Mucosa of descending colon (tissue), 3 donors: Measurements from ENCODE around the gene MYOT. TPM values are rescaled to one million over a fixed set of nuclear protein-coding genes. Genes with fewer than 3 reads are reported as not detected.

Source experiments
- ATAC-seq: fragments of 200-7000 bp; cut with Tn5 transposase; one replicate; pipeline ENCODE4 v1.9.1; 2020; ENCODE audit warnings: mild to moderate bottlenecking, moderate library complexity
- DNase-seq, 3 donors: peaks; one replicate each; pipeline ENCODE4 v3.0.0-alpha.2; 2020
- H3K36me3 ChIP-seq: fragments of 200-600 bp; one replicate; pipeline ENCODE4 v1.8.0; 2021; ENCODE audit warnings: low read depth, mild to moderate bottlenecking
- H3K4me1 ChIP-seq: fragments of 200-600 bp; one replicate; pipeline ENCODE4 v1.8.0; 2021; ENCODE audit warnings: low read depth, mild to moderate bottlenecking
- H3K4me3 ChIP-seq: fragments of 200-600 bp; one replicate; pipeline ENCODE4 v1.8.0; 2021; ENCODE audit warnings: mild to moderate bottlenecking
- H3K9me3 ChIP-seq: fragments of 200-600 bp; one replicate; pipeline ENCODE4 v1.8.0; 2021; ENCODE audit warnings: mild to moderate bottlenecking
- CTCF ChIP-seq: fragments of 200-600 bp; IDR thresholded peaks from one replicate; pipeline ENCODE4 v1.8.0; 2022; ENCODE audit warnings: antibody characterized with exemption, mild to moderate bottlenecking
- intact Hi-C, 2 donors: fragments of 100-400 bp; cut with DNase I in 1 of 2; cut with micrococcal nuclease in 1 of 2; formaldehyde crosslinking; loops; one replicate each; pipeline versions ENCODE4 v1.11.0 to v1.11.1; 2022; cut with DNase I, micrococcal nuclease
- long read RNA-seq, 2 donors: library from polyadenylated mRNA; unstranded; transcript quantifications; one replicate each; pipeline ENCODE4 v2.0.0, GENCODE V29; 2019 to 2021
- total RNA-seq, 3 donors: library from RNA; stranded (reverse); fragmentation: NEBNext Ultra II Directional in 2 of 3; extraction: Animal tissue kit (Norgen Biotek cat#: 25700) in 2 of 3; gene quantifications; one replicate each; pipeline versions ENCODE4 v1.2.1 to v1.2.4, GENCODE V29; 2021 to 2023
- donor health status: DM: no; HTN: no; CAD: no; lungs with moderate emphysema.
- donor health status: DM: no; HTN: no; CAD: no.
- donor health status: DM: no; HTN: yes; CAD: no.

MYOT gene, protein sequence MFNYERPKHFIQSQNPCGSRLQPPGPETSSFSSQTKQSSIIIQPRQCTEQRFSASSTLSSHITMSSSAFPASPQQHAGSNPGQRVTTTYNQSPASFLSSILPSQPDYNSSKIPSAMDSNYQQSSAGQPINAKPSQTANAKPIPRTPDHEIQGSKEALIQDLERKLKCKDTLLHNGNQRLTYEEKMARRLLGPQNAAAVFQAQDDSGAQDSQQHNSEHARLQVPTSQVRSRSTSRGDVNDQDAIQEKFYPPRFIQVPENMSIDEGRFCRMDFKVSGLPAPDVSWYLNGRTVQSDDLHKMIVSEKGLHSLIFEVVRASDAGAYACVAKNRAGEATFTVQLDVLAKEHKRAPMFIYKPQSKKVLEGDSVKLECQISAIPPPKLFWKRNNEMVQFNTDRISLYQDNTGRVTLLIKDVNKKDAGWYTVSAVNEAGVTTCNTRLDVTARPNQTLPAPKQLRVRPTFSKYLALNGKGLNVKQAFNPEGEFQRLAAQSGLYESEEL
- total RNA-seq = 1 to 10 TPM in 2 of 3 donors, under 1 TPM in 1; 0.84 to 8.4 (median 2.0) TPM
- long read RNA-seq, donor 1, partial matches to known transcripts = 6 of 6 reads
- long read RNA-seq, donor 1, other reads (novel, unspliced or antisense) = 0 of 6 reads
- long read RNA-seq, donor 2, partial matches to known transcripts = 2 of 3 reads
- long read RNA-seq, donor 2, other reads (novel, unspliced or antisense) = 1 of 3 reads

GRCh38 chr5:137867664-137868063 is at the start of gene MYOT:
Gene MYOT (plus strand): TSS chr5:137867860. CDS start chr5:137870652, 2,792 bp downstream.
- Histone ChIP-seq H3K4me3 (no peak within 1 kb of the TSS), H3K4me1 (no peaks in the 10 kb centered on the region), H3K36me3 (no peaks in the 10 kb centered on the region), H3K9me3 (no peaks in the 10 kb centered on the region)
- ATAC-seq (no peak), DNase-seq (no peak)
- TF ChIP-seq CTCF = no peak
- intact Hi-C loops = no loop called here

- Histone ChIP-seq H3K4me3 (no peak overlapping the region), H3K36me3 (no peaks in the 10 kb centered on the region), H3K9me3 (no peaks in the 10 kb centered on the region), H3K4me1 (no peaks in the 10 kb centered on the region)
- ATAC-seq = no peak
- no peak for TF ChIP-seq CTCF
- intact Hi-C loops = loop anchor here in 1 of 2 donors (5.0 kb wide), 1 partner anchor 42 kb away; no protein-coding TSS in a partner anchor
- DNase-seq = no peak
Observed at GRCh38 chr5:137819766-137820165, 47.9 kb upstream of the MYOT start.

DNA sequence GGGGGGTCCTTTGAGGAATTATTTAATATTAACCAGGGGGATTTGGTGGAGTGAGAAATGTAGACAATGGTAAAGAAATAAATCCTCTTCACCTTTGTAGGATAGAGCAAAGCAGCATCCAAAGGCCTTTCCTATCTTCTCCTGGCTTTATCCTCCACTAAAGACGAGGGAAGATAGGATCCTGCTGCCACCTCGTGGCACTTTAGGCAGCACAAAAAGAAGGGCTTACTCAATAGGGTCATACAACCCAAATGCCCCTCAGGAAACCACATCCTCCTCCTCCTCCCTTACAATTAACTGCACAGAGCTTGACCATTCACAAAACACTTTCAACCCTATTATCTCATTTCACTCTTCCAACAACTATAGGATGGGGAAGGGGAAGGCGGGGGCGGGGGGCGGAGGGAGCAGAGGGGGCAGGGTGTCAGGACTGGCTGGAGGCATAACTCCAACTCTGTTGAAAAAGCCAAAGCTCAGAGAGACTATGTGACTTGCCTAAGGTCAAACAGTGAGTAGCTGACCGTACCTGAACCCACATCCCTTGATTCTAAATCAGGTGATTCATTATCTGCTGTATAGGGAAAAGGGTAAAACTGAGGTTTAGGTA is 45.4 kb upstream of the MYOT start:
- peak; percentile 54 for ATAC-seq
- peak in 2 of 3 donors; percentile 63 to 68 for DNase-seq
- TF ChIP-seq CTCF = no peak
- H3K4me3 ChIP-seq = no peak overlapping the region
- intact Hi-C loops = loop anchor here in 1 of 2 donors (5.0 kb wide), 1 partner anchor 45 kb away; no protein-coding TSS in a partner anchor
- no peaks in the 10 kb centered on the region for H3K36me3 ChIP-seq
- H3K9me3 ChIP-seq = no peaks in the 10 kb centered on the region
- H3K4me1 ChIP-seq = no peaks in the 10 kb centered on the region

- intact Hi-C loops = loop anchor here in 1 of 2 donors (5.0 kb wide), 1 partner anchor 46 kb away; no protein-coding TSS in a partner anchor
- H3K36me3 ChIP-seq = no peaks in the 10 kb centered on the region
- TF ChIP-seq CTCF = no peak
- no peak overlapping the region for H3K4me3 ChIP-seq
- no peaks in the 10 kb centered on the region for H3K9me3 ChIP-seq
- ATAC-seq = no peak
- H3K4me1 ChIP-seq = no peaks in the 10 kb centered on the region
- DNase-seq = no peak
Observed at GRCh38 chr5:137822984-137823383, 44.7 kb upstream of the MYOT start.

- TF ChIP-seq CTCF = no peak
- ATAC-seq = no peak
- Histone ChIP-seq H3K4me1 (no peaks in the 10 kb centered on the region), H3K36me3 (no peaks in the 10 kb centered on the region), H3K4me3 (no peak overlapping the region), H3K9me3 (no peaks in the 10 kb centered on the region)
- no peak for DNase-seq
- intact Hi-C loops = no loop called here
Observed at GRCh38 chr5:137825165-137825564, 42.5 kb upstream of the MYOT start.
